Vagina (tissue), 2 donors: ENCODE results near the gene SARS1.
"Not testable (repeated sequence)": the region's sequence is repeated elsewhere in the genome, so short reads cannot be mapped to it uniquely, and the experiment has no call there.

Experiments
- POLR2A ChIP-seq, 2 donors: fragments of 450-650 bp; IDR thresholded peaks; one replicate each; pipeline ENCODE4 v1.6.1; 2017; ENCODE audit warnings: antibody characterized with exemption in 2 of 2, mild to moderate bottlenecking in 2 of 2, moderate library complexity in 2 of 2
- POLR2AphosphoS5 ChIP-seq, 2 donors: sonication (generic); formaldehyde crosslinking; IDR thresholded peaks; one replicate each; pipeline ENCODE4 v1.9.0; 2017; ENCODE audit warnings: antibody characterized with exemption in 2 of 2, mild to moderate bottlenecking in 2 of 2, low read depth in 1 of 2; ENCODE audit not compliant: insufficient read depth in 1 of 2
- TF ChIP-seq, protein P1 (sequence below), 3 experiments: fragments of 450-650 bp in 2 of 3; fragments of 200-600 bp in 1 of 3; sonication (generic) in 1 of 3; IDR thresholded peaks; one replicate each; pipeline ENCODE4 v1.5.1; 2017 to 2019; ENCODE audit warnings: antibody characterized with exemption in 3 of 3, mild to moderate bottlenecking in 2 of 3, moderate library complexity in 2 of 3

DNA sequence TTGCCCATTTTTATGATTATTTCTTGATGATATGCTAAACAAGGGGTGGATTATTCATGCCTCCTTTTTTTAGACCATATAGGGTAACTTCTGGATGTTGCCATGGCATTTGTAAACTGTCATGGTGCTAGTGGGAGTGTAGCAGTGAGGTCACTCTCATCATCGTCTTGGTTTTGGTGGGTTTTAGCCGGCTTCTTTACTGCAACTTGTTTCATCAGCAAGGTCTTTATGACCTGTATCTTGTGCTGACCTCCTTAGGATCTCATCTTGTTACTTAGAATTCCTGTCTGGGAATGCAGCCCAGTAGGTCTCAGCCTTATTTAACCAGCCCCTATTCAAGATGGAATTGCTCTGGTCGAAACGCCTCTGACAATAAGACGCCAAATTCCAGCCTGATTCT, 73.0 kb downstream of the SARS1 start:
- TF ChIP-seq, protein P1, sequence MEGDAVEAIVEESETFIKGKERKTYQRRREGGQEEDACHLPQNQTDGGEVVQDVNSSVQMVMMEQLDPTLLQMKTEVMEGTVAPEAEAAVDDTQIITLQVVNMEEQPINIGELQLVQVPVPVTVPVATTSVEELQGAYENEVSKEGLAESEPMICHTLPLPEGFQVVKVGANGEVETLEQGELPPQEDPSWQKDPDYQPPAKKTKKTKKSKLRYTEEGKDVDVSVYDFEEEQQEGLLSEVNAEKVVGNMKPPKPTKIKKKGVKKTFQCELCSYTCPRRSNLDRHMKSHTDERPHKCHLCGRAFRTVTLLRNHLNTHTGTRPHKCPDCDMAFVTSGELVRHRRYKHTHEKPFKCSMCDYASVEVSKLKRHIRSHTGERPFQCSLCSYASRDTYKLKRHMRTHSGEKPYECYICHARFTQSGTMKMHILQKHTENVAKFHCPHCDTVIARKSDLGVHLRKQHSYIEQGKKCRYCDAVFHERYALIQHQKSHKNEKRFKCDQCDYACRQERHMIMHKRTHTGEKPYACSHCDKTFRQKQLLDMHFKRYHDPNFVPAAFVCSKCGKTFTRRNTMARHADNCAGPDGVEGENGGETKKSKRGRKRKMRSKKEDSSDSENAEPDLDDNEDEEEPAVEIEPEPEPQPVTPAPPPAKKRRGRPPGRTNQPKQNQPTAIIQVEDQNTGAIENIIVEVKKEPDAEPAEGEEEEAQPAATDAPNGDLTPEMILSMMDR (IDR thresholded peaks at IDR 0.05), result not testable (repeated sequence)
- not testable (repeated sequence) for TF ChIP-seq POLR2A (IDR thresholded peaks at IDR 0.05); POLR2AphosphoS5 (IDR thresholded peaks at IDR 0.05; ENCODE audit: insufficient read depth in 1 of 2, low read depth in 1 of 2)
